WERI-Rb-1 (cell line): ENCODE measurements around the gene USP49.

Source experiments
- DNase-seq: peaks from one replicate; pipeline ENCODE4 v3.0.0-alpha.2; 2020
- H3K27ac ChIP-seq: fragments of 250-450 bp; sonication (Bioruptor Pico); 2 replicates; pipeline ENCODE4 v1.5.1; 2020; ENCODE audit warnings: mild to moderate bottlenecking, moderate library complexity
- H3K27me3 ChIP-seq: fragments of 250-450 bp; sonication (Bioruptor Pico); 2 replicates; pipeline ENCODE4 v1.5.1; 2021; ENCODE audit warnings: mild to moderate bottlenecking, low read depth, moderate library complexity; ENCODE audit not compliant: insufficient read depth, severe bottlenecking
- H3K36me3 ChIP-seq: fragments of 250-450 bp; sonication (Bioruptor Pico); 2 replicates; pipeline ENCODE4 v1.5.1; 2020; ENCODE audit warnings: mild to moderate bottlenecking, moderate library complexity
- H3K4me3 ChIP-seq: 2 replicates; pipeline ENCODE4 v1.5.1; 2011; ENCODE audit warnings: low read depth, mild to moderate bottlenecking, control low read depth, low read length
- H3K9me3 ChIP-seq: fragments of 250-450 bp; sonication (Bioruptor Pico); 2 replicates; pipeline ENCODE4 v1.5.1; 2021; ENCODE audit warnings: mild to moderate bottlenecking, moderate library complexity; ENCODE audit not compliant: severe bottlenecking
- TF ChIP-seq, protein P1 (sequence below): IDR thresholded peaks from 2 replicates; pipeline ENCODE4 v1.5.1; 2011; ENCODE audit warnings: low read depth, mild to moderate bottlenecking, control low read depth, inconsistent platforms, low read length

The USP49 gene

DNA sequence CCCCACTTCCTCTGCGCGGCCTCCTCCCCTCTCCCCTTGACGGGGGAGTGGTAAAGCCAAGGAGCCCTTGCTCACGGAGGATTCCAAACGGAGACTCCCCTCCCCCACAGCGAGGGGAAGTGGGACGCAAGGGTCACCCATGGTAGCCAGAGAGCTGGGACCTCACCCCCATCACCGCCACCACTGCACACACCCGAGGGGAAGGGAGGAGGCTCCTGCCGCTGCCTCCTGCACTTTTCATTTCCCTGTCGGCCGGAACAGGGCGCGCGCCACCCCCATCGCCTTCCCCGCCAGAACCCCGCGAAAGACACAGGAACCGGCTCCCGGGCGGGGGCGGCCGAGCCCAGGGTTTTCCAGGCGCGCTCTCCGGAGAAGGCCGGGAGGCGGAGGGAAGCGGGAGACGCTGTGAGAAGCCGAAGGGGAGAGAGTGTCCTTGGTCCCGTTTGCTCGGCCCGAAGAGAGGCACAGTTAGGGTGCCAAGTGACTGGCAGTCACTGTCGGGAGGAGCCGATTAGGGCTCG, 45.6 kb upstream of the USP49 start:
- DNase-seq = peak; percentile 63
- H3K27ac ChIP-seq = peak overlapping the region; percentile 63
- TF ChIP-seq, protein P1, sequence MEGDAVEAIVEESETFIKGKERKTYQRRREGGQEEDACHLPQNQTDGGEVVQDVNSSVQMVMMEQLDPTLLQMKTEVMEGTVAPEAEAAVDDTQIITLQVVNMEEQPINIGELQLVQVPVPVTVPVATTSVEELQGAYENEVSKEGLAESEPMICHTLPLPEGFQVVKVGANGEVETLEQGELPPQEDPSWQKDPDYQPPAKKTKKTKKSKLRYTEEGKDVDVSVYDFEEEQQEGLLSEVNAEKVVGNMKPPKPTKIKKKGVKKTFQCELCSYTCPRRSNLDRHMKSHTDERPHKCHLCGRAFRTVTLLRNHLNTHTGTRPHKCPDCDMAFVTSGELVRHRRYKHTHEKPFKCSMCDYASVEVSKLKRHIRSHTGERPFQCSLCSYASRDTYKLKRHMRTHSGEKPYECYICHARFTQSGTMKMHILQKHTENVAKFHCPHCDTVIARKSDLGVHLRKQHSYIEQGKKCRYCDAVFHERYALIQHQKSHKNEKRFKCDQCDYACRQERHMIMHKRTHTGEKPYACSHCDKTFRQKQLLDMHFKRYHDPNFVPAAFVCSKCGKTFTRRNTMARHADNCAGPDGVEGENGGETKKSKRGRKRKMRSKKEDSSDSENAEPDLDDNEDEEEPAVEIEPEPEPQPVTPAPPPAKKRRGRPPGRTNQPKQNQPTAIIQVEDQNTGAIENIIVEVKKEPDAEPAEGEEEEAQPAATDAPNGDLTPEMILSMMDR = no peak
- no peaks in the 10 kb centered on the region for H3K9me3 ChIP-seq
- H3K4me3 ChIP-seq = peak overlapping the region; percentile 94
- H3K27me3 ChIP-seq = no peaks in the 10 kb centered on the region
- peaks cover 36% of the 10 kb centered on the region for H3K36me3 ChIP-seq

DNA sequence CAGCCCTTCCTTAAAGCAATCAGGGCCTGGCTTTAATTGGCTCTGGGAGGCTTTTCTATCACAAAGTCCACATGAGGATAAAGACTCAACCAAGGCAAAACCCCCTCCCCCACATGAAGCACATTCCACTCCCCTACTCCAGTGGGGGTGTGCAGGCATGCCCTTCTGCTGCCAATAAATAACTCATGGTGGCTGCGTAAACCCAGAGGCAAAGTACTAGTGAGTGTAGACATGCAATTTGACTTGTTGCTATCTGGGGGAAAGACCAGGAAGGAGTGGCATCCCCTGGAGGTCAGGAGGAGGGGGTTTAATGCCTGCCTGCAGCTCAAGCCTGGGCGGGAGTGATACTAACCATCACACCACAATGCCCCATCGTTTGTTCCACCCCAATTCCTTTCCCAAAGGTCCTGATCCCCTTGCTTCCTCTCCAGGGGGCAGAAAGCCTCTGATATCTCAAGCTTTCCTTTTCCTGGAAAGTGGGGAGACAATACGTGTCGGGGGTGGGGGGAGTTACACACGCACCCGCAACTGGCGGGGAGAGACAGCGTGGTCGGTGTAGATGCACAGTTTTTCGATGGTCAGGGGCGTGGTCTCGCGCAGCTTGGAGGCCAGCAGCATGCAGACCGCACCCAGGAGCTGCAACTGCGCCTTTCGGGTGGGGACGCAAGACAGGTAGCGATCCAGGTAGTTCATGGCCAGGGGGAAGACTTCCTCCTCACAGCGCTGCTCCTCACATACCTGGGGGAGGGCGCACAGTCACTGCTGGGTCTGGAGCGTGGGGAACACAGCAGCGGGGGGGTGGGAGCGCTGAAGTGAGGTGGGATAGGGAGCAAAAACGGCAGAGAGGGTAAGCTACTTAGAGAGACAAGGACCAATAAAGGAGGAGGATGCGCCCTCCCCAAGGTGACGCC, 44.9 kb upstream of the USP49 start:
- Histone ChIP-seq H3K36me3 (peaks cover 43% of the 10 kb centered on the region), H3K9me3 (no peaks in the 10 kb centered on the region), H3K4me3 (peak overlapping the region; percentile 94), H3K27me3 (no peaks in the 10 kb centered on the region), H3K27ac (peak overlapping the region; percentile 2)
- TF ChIP-seq, protein P1 = no peak
- DNase-seq = peak; percentile 75

- Histone ChIP-seq H3K4me3 (no peak overlapping the region), H3K9me3 (no peaks in the 10 kb centered on the region), H3K27me3 (no peaks in the 10 kb centered on the region), H3K36me3 (peaks cover 51% of the 10 kb centered on the region), H3K27ac (peak overlapping the region; percentile 1; the same call in 1 of the 2 replicates)
- peak; percentile 65 for DNase-seq
- TF ChIP-seq, protein P1 = no peak
Measured at GRCh38 chr6:41939176-41939847, 44.1 kb upstream of the USP49 start.

GRCh38 chr6:41938590-41939175, 43.5 kb upstream of the USP49 start:
- Histone ChIP-seq H3K36me3 (peaks cover 57% of the 10 kb centered on the region), H3K4me3 (no peak overlapping the region)
- DNase-seq = no peak

DNA sequence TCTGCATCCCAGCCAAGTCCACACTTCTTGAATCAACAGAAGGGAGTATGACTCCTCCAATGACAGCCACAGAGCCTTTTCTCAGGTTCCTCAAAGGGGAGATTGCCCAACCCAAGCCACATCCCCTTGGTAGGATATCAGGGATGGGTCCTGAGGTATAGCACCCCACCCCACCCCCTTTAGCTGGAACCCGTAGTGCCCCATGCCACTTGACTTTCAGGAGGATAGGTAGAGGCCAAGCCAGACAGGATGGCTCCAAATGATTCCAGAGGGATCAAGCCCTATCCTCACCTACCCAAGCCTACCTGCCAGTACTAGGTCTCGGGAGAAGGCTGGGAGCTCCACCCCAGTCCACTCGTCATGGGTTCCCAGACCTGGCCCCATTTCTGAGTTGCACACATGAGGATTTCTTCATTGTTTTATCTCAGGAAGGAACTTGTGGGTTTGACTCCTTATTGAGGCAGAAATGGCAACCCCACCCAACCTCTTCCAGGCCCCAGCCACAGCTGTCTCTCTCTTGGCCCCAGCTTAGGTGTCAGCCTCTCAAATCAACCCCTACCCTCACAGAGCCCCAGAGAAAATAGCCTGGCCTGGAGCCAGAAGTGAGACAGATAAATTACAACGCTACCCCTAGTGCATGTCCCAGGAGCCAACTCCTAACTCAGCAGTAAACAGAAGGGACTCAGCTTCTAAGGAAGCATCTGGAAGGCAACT, 42.8 kb upstream of the USP49 start:
- H3K9me3 ChIP-seq = no peaks in the 10 kb centered on the region
- no peak overlapping the region for H3K4me3 ChIP-seq
- H3K27ac ChIP-seq = peak overlapping the region; percentile 14
- DNase-seq = no peak
- no peaks in the 10 kb centered on the region for H3K27me3 ChIP-seq
- TF ChIP-seq, protein P1 = no peak
- H3K36me3 ChIP-seq = peaks cover 64% of the 10 kb centered on the region

More at GRCh38 chr6:41938590-41939175, 43.5 kb upstream of the USP49 start:
- Histone ChIP-seq H3K27me3 (no peaks in the 10 kb centered on the region), H3K27ac (no peak overlapping the region), H3K9me3 (no peaks in the 10 kb centered on the region)
- TF ChIP-seq, protein P1 = 0 out of 2 replicates have a peak, but pooled peaks have one; percentile 4
